ENCODE data around the gene IL20. TPM values are rescaled to one million over a fixed set of nuclear protein-coding genes. Genes with fewer than 3 reads are reported as not detected.

Gene IL20
- total RNA-seq, 1 experiment from 2014 or later, result not detected

GRCh38 chr1:206872139-206872538, 6.7 kb downstream of the IL20 start:
- Histone ChIP-seq H3K9me2 (replicated peaks; ENCODE audit: insufficient read depth, low read length) (no peaks in the 10 kb centered on the region), H3K9ac (ENCODE audit: low read length) (no peak overlapping the region), H2AFZ (ENCODE audit: low read length) (no peak overlapping the region), H3K4me2 (ENCODE audit: low read depth, low read length, poor library complexity, severe bottlenecking) (no peak overlapping the region), H3K79me2 (ENCODE audit: low read length) (no peaks in the 10 kb centered on the region), H3K9me3 (ENCODE audit: low read length) (peaks cover 7% of the 10 kb centered on the region; the same call in 1 of the 2 replicates), H3K4me3 (ENCODE audit: low read length) (no peak overlapping the region), H3K27me3 (ENCODE audit: low read length) (0 out of 2 replicates have a peak, but pooled peaks cover 4% of the 10 kb centered on the region), H3K36me3 (ENCODE audit: insufficient read depth, low read length) (no peaks in the 10 kb centered on the region), H4K20me1 (ENCODE audit: insufficient read depth, low read depth, low read length) (no peaks in the 10 kb centered on the region), H3K4me1 (ENCODE audit: low read length) (no peaks in the 10 kb centered on the region), H3K27ac (ENCODE audit: low read length) (no peak overlapping the region)
- DNase-seq, result no peak

GRCh38 chr1:206873603-206874188, 8.3 kb downstream of the IL20 start:
- no peak overlapping the region for H3K27ac ChIP-seq (ENCODE audit: low read length)
- H3K9me3 ChIP-seq (ENCODE audit: low read length), result peaks cover 15% of the 10 kb centered on the region
- H3K4me2 ChIP-seq (ENCODE audit: low read depth, low read length, poor library complexity, severe bottlenecking), result no peak overlapping the region
- no peaks in the 10 kb centered on the region for H3K79me2 ChIP-seq (ENCODE audit: low read length)
- H3K27me3 ChIP-seq (ENCODE audit: low read length), result peaks cover 4% of the 10 kb centered on the region; the same call in 1 of the 2 replicates
- no peak for DNase-seq
- no peaks in the 10 kb centered on the region for H4K20me1 ChIP-seq (ENCODE audit: insufficient read depth, low read depth, low read length)
- no peaks in the 10 kb centered on the region for H3K4me1 ChIP-seq (ENCODE audit: low read length)
- no peak overlapping the region for H3K4me3 ChIP-seq (ENCODE audit: low read length)
- H3K9ac ChIP-seq (ENCODE audit: low read length), result no peak overlapping the region
- H3K36me3 ChIP-seq (ENCODE audit: insufficient read depth, low read length), result no peaks in the 10 kb centered on the region
- H3K9me2 ChIP-seq (replicated peaks; ENCODE audit: insufficient read depth, low read length), result no peaks in the 10 kb centered on the region
- no peak overlapping the region for H2AFZ ChIP-seq (ENCODE audit: low read length)

GRCh38 chr1:206875752-206876377, 10.4 kb downstream of the IL20 start:
- no peaks in the 10 kb centered on the region for H3K4me1 ChIP-seq (ENCODE audit: low read length)
- DNase-seq, result no peak
- H3K27me3 ChIP-seq (ENCODE audit: low read length), result peaks cover 4% of the 10 kb centered on the region; the same call in 1 of the 2 replicates
- no peaks in the 10 kb centered on the region for H3K79me2 ChIP-seq (ENCODE audit: low read length)
- H3K9me2 ChIP-seq (replicated peaks; ENCODE audit: insufficient read depth, low read length), result no peaks in the 10 kb centered on the region
- no peak overlapping the region for H2AFZ ChIP-seq (ENCODE audit: low read length)
- H3K36me3 ChIP-seq (ENCODE audit: insufficient read depth, low read length), result no peaks in the 10 kb centered on the region
- H3K4me2 ChIP-seq (ENCODE audit: low read depth, low read length, poor library complexity, severe bottlenecking), result no peak overlapping the region
- H3K4me3 ChIP-seq (ENCODE audit: low read length), result no peak overlapping the region
- no peak overlapping the region for H3K9ac ChIP-seq (ENCODE audit: low read length)
- peaks cover 20% of the 10 kb centered on the region for H3K9me3 ChIP-seq (ENCODE audit: low read length)
- no peak overlapping the region for H3K27ac ChIP-seq (ENCODE audit: low read length)
- H4K20me1 ChIP-seq (ENCODE audit: insufficient read depth, low read depth, low read length), result no peaks in the 10 kb centered on the region

DNA sequence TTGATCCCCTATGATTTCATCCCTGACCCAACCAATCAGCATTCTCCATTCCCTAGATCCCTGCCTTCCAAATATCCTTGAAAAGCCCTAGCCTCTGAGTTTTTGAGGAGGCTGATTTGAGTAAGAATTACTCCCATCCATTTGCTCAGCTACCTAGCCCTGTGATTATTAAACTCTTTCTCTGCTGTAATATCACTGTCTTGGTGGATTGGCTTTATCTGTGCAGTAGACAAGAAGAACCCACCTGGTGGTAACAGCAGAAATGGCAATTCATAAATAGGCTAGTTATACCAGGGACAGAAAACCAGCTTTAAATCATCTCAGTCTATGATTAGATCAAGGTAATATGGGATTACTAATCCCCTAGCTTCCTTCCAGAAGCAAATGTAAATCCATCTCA, 13.0 kb downstream of the IL20 start:
- no peaks in the 10 kb centered on the region for H4K20me1 ChIP-seq (ENCODE audit: insufficient read depth, low read depth, low read length)
- no peaks in the 10 kb centered on the region for H3K4me1 ChIP-seq (ENCODE audit: low read length)
- H3K9me3 ChIP-seq (ENCODE audit: low read length), result peaks cover 20% of the 10 kb centered on the region
- H3K9me2 ChIP-seq (replicated peaks; ENCODE audit: insufficient read depth, low read length), result no peaks in the 10 kb centered on the region
- H2AFZ ChIP-seq (ENCODE audit: low read length), result no peak overlapping the region
- no peaks in the 10 kb centered on the region for H3K79me2 ChIP-seq (ENCODE audit: low read length)
- DNase-seq, result peak; percentile 53
- H3K4me2 ChIP-seq (ENCODE audit: low read depth, low read length, poor library complexity, severe bottlenecking), result no peak overlapping the region
- no peak overlapping the region for H3K27ac ChIP-seq (ENCODE audit: low read length)
- no peak overlapping the region for H3K4me3 ChIP-seq (ENCODE audit: low read length)
- H3K27me3 ChIP-seq (ENCODE audit: low read length), result peaks cover 4% of the 10 kb centered on the region; the same call in 1 of the 2 replicates
- no peaks in the 10 kb centered on the region for H3K36me3 ChIP-seq (ENCODE audit: insufficient read depth, low read length)
- H3K9ac ChIP-seq (ENCODE audit: low read length), result no peak overlapping the region

DNA sequence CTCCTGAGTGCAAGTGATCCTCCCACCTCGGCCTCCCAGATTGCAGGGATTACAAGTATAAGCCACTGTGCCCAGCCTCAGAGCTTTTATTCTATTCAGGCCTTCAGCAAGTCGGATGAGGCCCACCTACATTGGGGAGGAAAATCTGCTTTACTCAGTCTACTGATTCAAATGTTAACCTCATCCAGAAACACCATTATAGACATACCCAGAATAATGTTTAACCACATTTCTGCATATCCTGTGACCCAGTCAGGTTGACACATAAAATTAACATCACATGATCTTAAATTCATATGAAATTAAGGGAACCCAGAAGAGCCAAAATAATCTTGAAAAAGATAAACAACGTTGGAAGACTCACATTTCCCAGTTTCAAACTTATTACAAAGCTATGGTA, 14.9 kb downstream of the IL20 start:
- Histone ChIP-seq H3K4me1 (ENCODE audit: low read length) (no peaks in the 10 kb centered on the region), H4K20me1 (ENCODE audit: insufficient read depth, low read depth, low read length) (no peaks in the 10 kb centered on the region), H3K36me3 (ENCODE audit: insufficient read depth, low read length) (no peaks in the 10 kb centered on the region), H3K9me3 (ENCODE audit: low read length) (peaks cover 20% of the 10 kb centered on the region), H2AFZ (ENCODE audit: low read length) (no peak overlapping the region), H3K9ac (ENCODE audit: low read length) (no peak overlapping the region), H3K27ac (ENCODE audit: low read length) (no peak overlapping the region), H3K79me2 (ENCODE audit: low read length) (no peaks in the 10 kb centered on the region), H3K9me2 (replicated peaks; ENCODE audit: insufficient read depth, low read length) (no peaks in the 10 kb centered on the region), H3K4me2 (ENCODE audit: low read depth, low read length, poor library complexity, severe bottlenecking) (no peak overlapping the region), H3K27me3 (ENCODE audit: low read length) (peaks cover 4% of the 10 kb centered on the region; the same call in 1 of the 2 replicates), H3K4me3 (ENCODE audit: low read length) (no peak overlapping the region)
- DNase-seq, result no peak

GRCh38 chr1:206882555-206882954, 17.1 kb downstream of the IL20 start:
- Histone ChIP-seq H3K4me1 (ENCODE audit: low read length) (no peaks in the 10 kb centered on the region), H3K9me3 (ENCODE audit: low read length) (peaks cover 12% of the 10 kb centered on the region), H3K9ac (ENCODE audit: low read length) (no peak overlapping the region), H3K27me3 (ENCODE audit: low read length) (no peaks in the 10 kb centered on the region; the same call in 1 of the 2 replicates), H4K20me1 (ENCODE audit: insufficient read depth, low read depth, low read length) (no peaks in the 10 kb centered on the region), H3K4me3 (ENCODE audit: low read length) (no peak overlapping the region), H3K79me2 (ENCODE audit: low read length) (no peaks in the 10 kb centered on the region), H3K9me2 (replicated peaks; ENCODE audit: insufficient read depth, low read length) (no peaks in the 10 kb centered on the region), H3K27ac (ENCODE audit: low read length) (no peak overlapping the region), H3K4me2 (ENCODE audit: low read depth, low read length, poor library complexity, severe bottlenecking) (no peak overlapping the region), H3K36me3 (ENCODE audit: insufficient read depth, low read length) (no peaks in the 10 kb centered on the region), H2AFZ (ENCODE audit: low read length) (no peak overlapping the region)
- DNase-seq, result no peak

DNA sequence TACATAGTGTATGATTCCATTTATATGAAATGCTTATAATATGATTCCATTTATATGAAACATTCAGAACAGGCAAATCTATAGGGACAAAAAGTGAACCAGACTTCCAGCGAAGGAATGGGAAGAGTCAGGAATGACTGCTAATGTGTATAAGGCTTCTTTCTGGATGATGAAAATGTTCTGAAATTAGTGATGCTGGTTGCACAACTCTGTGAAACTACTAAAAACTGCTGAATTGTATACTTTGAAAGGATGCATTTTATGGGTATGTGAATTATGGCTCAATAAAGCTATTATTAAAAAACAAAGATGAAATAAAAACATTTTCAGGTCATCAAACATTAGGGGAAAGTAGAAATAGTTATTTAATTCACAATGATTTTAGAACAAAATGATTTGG, 17.7 kb downstream of the IL20 start:
- Histone ChIP-seq H4K20me1 (ENCODE audit: insufficient read depth, low read depth, low read length) (no peaks in the 10 kb centered on the region), H3K79me2 (ENCODE audit: low read length) (no peaks in the 10 kb centered on the region), H3K4me3 (ENCODE audit: low read length) (no peak overlapping the region), H3K9me3 (ENCODE audit: low read length) (peaks cover 9% of the 10 kb centered on the region), H3K9ac (ENCODE audit: low read length) (no peak overlapping the region), H3K4me2 (ENCODE audit: low read depth, low read length, poor library complexity, severe bottlenecking) (no peak overlapping the region), H3K4me1 (ENCODE audit: low read length) (no peaks in the 10 kb centered on the region), H3K36me3 (ENCODE audit: insufficient read depth, low read length) (no peaks in the 10 kb centered on the region), H3K27me3 (ENCODE audit: low read length) (no peaks in the 10 kb centered on the region; the same call in 1 of the 2 replicates), H3K27ac (ENCODE audit: low read length) (no peak overlapping the region), H3K9me2 (replicated peaks; ENCODE audit: insufficient read depth, low read length) (no peaks in the 10 kb centered on the region), H2AFZ (ENCODE audit: low read length) (no peak overlapping the region)
- DNase-seq, result no peak

DNA sequence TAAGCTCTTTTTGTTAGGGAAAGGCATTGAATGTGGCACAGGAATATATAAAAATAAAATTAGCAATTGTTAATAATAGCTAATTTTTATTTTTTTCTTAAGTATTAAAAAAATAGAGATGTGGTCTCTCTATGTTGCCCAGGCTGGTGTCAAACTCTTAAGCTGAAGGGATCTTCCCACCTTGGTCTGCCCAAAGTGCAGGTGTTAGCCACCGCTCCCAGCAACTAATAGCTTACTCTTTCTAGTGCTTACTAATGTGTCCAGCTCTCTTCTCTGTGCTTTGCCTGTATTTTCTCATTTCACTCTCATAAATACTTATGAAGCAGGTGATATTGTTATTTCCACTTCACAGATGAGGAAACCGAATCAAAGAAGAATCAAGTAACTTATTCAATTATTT, 18.5 kb downstream of the IL20 start:
- H3K27me3 ChIP-seq (ENCODE audit: low read length), result no peaks in the 10 kb centered on the region

More for the DNA sequence above, 18.5 kb downstream of the IL20 start:
- no peaks in the 10 kb centered on the region for H4K20me1 ChIP-seq (ENCODE audit: insufficient read depth, low read depth, low read length)
- no peak overlapping the region for H3K27ac ChIP-seq (ENCODE audit: low read length)
- no peak for DNase-seq
- H3K36me3 ChIP-seq (ENCODE audit: insufficient read depth, low read length), result no peaks in the 10 kb centered on the region
- no peaks in the 10 kb centered on the region for H3K4me1 ChIP-seq (ENCODE audit: low read length)
- no peak overlapping the region for H3K4me2 ChIP-seq (ENCODE audit: low read depth, low read length, poor library complexity, severe bottlenecking)
- H3K9ac ChIP-seq (ENCODE audit: low read length), result no peak overlapping the region
- H3K4me3 ChIP-seq (ENCODE audit: low read length), result no peak overlapping the region
- H3K9me3 ChIP-seq (ENCODE audit: low read length), result peaks cover 4% of the 10 kb centered on the region; the same call in 1 of the 2 replicates
- no peak overlapping the region for H2AFZ ChIP-seq (ENCODE audit: low read length)
- no peaks in the 10 kb centered on the region for H3K9me2 ChIP-seq (replicated peaks; ENCODE audit: insufficient read depth, low read length)
- no peaks in the 10 kb centered on the region for H3K79me2 ChIP-seq (ENCODE audit: low read length)

All from Karpas-422 (cell line).